HepG2 (cell line): ENCODE measurements around the gene NIPAL3. TPM values are rescaled to one million over a fixed set of nuclear protein-coding genes. Genes with fewer than 3 reads are reported as not detected.

Experiments used
- ATAC-seq: fragments of 200-7000 bp; cut with Tn5 transposase; 3 replicates; pipeline ENCODE4 v1.9.1; 2020; ENCODE audit warnings: mild to moderate bottlenecking, moderate library complexity
- BruUV-seq: library from RNA; stranded (reverse); fragments of 400-500 nt; replicated peaks from 2 replicates; lab custom pipeline; 2021; lab: Mats Ljungman, UMichigan
- CTCF ChIA-PET: fragments of 300-600 bp; formaldehyde crosslinking; extraction: SDS; loops from one replicate; lab custom pipeline; 2021; ENCODE audit warnings: low total read pairs, inconsistent platforms, low intra/inter-chr PET ratio; lab: Yijun Ruan, JAX
- POLR2A ChIA-PET: fragments of 350-600 bp; sonication (Branson Sonifier 250); formaldehyde crosslinking; loops from one replicate; lab custom pipeline; 2020; ENCODE audit warnings: antibody characterized with exemption, inconsistent platforms; lab: Yijun Ruan, JAX
- DNase-seq: peaks from one replicate; pipeline ENCODE4 v3.0.0-alpha.2; 2015; ENCODE audit warnings: low spot score
- FAIRE-seq: peaks from 3 replicates; lab custom pipeline; 2011; peaks lifted over from hg19 to GRCh38; lab: Jason Lieb, UNC
- H2AFZ ChIP-seq: one replicate; pipeline ENCODE4 v1.6.1; 2011; ENCODE audit warnings: low read length, inconsistent platforms
- H3K27ac ChIP-seq: fragments of 300-600 bp; 3 replicates; pipeline ENCODE4 v1.8.0; 2011; ENCODE audit warnings: mixed run types, mild to moderate bottlenecking, mixed read lengths, low read length, inconsistent platforms; ENCODE audit not compliant: insufficient read depth; ENCODE audit errors: extremely low read length
- H3K27me3 ChIP-seq, 2 experiments: fragments of 200-600 bp in 1 of 2; 2 replicates in 1 of 2; 3 replicates in 1 of 2; pipeline versions ENCODE4 v1.6.0 to v1.8.0; 2011; ENCODE audit warnings: low read length in 2 of 2, mild to moderate bottlenecking in 2 of 2, moderate library complexity in 2 of 2, inconsistent platforms in 1 of 2; ENCODE audit not compliant: insufficient read depth in 2 of 2, control insufficient read depth in 1 of 2
- H3K36me3 ChIP-seq, 2 experiments: fragments of 200-600 bp in 1 of 2; replicated peaks in 1 of 2; 2 replicates in 1 of 2; 3 replicates in 1 of 2; pipeline versions ENCODE4 v1.5.1 to v1.8.0; 2011; ENCODE audit warnings: low read length in 2 of 2, inconsistent platforms in 1 of 2; ENCODE audit not compliant: insufficient read depth in 2 of 2, control insufficient read depth in 1 of 2
- H3K4me1 ChIP-seq: 2 replicates; pipeline ENCODE4 v1.5.1; 2012; ENCODE audit warnings: low read length, inconsistent platforms; ENCODE audit not compliant: insufficient read depth
- H3K4me2 ChIP-seq: 2 replicates; pipeline ENCODE4 v1.6.0; 2011; ENCODE audit warnings: low read depth, low read length, inconsistent platforms
- H3K4me3 ChIP-seq, 3 experiments: fragments of 200-600 bp in 1 of 3; sonication (generic), shearing (Covaris generic) in 1 of 3; replicated peaks in 1 of 3; 2 replicates each; pipeline ENCODE4 v1.5.1; 2011 to 2016; ENCODE audit warnings: low read length in 3 of 3, inconsistent platforms in 2 of 3, low read depth in 2 of 3, mild to moderate bottlenecking in 2 of 3, control low read depth in 1 of 3, mixed read lengths in 1 of 3; ENCODE audit not compliant: insufficient read depth in 1 of 3
- H3K79me2 ChIP-seq: one replicate; pipeline ENCODE4 v1.6.1; 2011; ENCODE audit warnings: low read length, inconsistent platforms; ENCODE audit not compliant: insufficient read depth
- H3K9ac ChIP-seq: 2 replicates; pipeline ENCODE4 v1.6.0; 2011; ENCODE audit warnings: mild to moderate bottlenecking, low read depth, low read length, inconsistent platforms; ENCODE audit not compliant: insufficient read depth
- H3K9me3 ChIP-seq: 2 replicates; pipeline ENCODE4 v1.5.1; 2012; ENCODE audit warnings: mild to moderate bottlenecking, low read length
- H4K20me1 ChIP-seq: 2 replicates; pipeline ENCODE4 v1.6.0; 2011; ENCODE audit warnings: inconsistent platforms, mild to moderate bottlenecking, low read length, moderate library complexity; ENCODE audit not compliant: insufficient read depth
- AFF4 ChIP-seq: sonication (generic); formaldehyde crosslinking; IDR thresholded peaks from 2 replicates; pipeline ENCODE4 v1.4.0; 2020; ENCODE audit warnings: missing genetic modification reagents
- HMG20B ChIP-seq: conservative IDR thresholded peaks from 2 replicates; pipeline ENCODE4 v1.6.1; 2016; ENCODE audit warnings: missing genetic modification reagents, missing compliant biosample characterization
- PRDM15 ChIP-seq: sonication (generic); formaldehyde crosslinking; IDR thresholded peaks from 2 replicates; pipeline ENCODE4 v1.4.0; 2020; ENCODE audit warnings: missing genetic modification reagents
- RERE ChIP-seq: IDR thresholded peaks from 2 replicates; pipeline ENCODE4 v1.6.1; 2016; ENCODE audit warnings: low read depth, missing genetic modification reagents, missing compliant biosample characterization
- SRSF1 ChIP-seq: fragments of 200-400 bp; formaldehyde crosslinking; optimal IDR thresholded peaks from 2 replicates; pipeline ENCODE3; 2017; ENCODE audit warnings: mild to moderate bottlenecking, low read depth, low read length, moderate library complexity
- YY1 ChIP-seq: IDR thresholded peaks from 2 replicates; pipeline ENCODE4 v1.6.1; 2011; ENCODE audit warnings: low read length, low read depth, moderate library complexity, mild to moderate bottlenecking; ENCODE audit not compliant: insufficient read depth, insufficient replicate concordance
- ZFAT ChIP-seq: sonication (generic); formaldehyde crosslinking; conservative IDR thresholded peaks from 2 replicates; pipeline ENCODE4 v1.8.1; 2023; ENCODE audit warnings: missing genetic modification reagents, inconsistent platforms
- ZNF180 ChIP-seq: sonication (generic); formaldehyde crosslinking; IDR thresholded peaks from 2 replicates; pipeline ENCODE4 v1.4.0; 2020; ENCODE audit warnings: low read depth, missing genetic modification reagents, borderline replicate concordance
- ZNF3 ChIP-seq: IDR thresholded peaks from 2 replicates; pipeline ENCODE4 v1.7.0; 2017; ENCODE audit warnings: inconsistent platforms
- ZZZ3 ChIP-seq: sonication (generic); formaldehyde crosslinking; IDR thresholded peaks from 2 replicates; pipeline ENCODE4 v1.4.0; 2020; ENCODE audit warnings: missing genetic modification reagents, mild to moderate bottlenecking, borderline replicate concordance
- WGBS: methylation state at CpG from one replicate; pipeline ENCODE4 v1.1.6; 2017; ENCODE audit warnings: low lambda C conversion rate; 5-methylcytosine and 5-hydroxymethylcytosine counted together
- in situ Hi-C: cut with HindIII; loops from 2 replicates; pipeline ENCODE4 v1.10.0; 2017; ENCODE audit warnings: low pct_unique_long_range_greater_than_20kb; ENCODE audit not compliant: extremely low pct_ligation_motif_present
- intact Hi-C: fragments of 100-400 bp; cut with micrococcal nuclease; formaldehyde crosslinking; loops from one replicate; pipeline ENCODE4 v1.10.0; 2022; ENCODE audit not compliant: unreplicated experiment
- polyA plus RNA-seq, 8 experiments: library from polyadenylated mRNA; depleted of rRNA in 3 of 8; stranded (reverse) in 7 of 8; unstranded in 1 of 8; fragments of >200 nt; fragmentation: Illumina TruSeq in 4 of 8; extraction: Trizol in 4 of 8; gene quantifications; 2 replicates each; pipeline versions ENCODE4 v1.2.1 to v1.2.3, GENCODE V29; 2011 to 2016; ENCODE audit warnings: low read depth in 4 of 8, missing spikeins in 1 of 8, mixed read lengths in 1 of 8; ENCODE audit not compliant: insufficient read depth in 1 of 8
- total RNA-seq, 5 experiments: library from RNA; depleted of rRNA; stranded (reverse); fragments of >200 nt; fragmentation: Illumina TruSeq; extraction: Trizol; gene quantifications; 2 replicates each; pipeline ENCODE4 v1.2.3, GENCODE V29; 2016; ENCODE audit warnings: low read depth in 1 of 5

Gene NIPAL3
- total and polyA plus RNA-seq, 2 of the 13 experiments (the other 11 are each of a cell fraction or from before 2014, with no cell fraction given), result 5.6 to 8.6 TPM

- no peaks in the 10 kb centered on the region for H4K20me1 ChIP-seq
- BruUV-seq, result no TSS peak
- H3K27me3 ChIP-seq, result no peaks in the 10 kb centered on the region
- intact Hi-C loops (no loop called here), in situ Hi-C loops (no loop called here)
- ChIA-PET POLR2A (interaction anchor here (0.8 kb wide), 1 partner anchor 33 kb away, joined by 4 read pairs; no protein-coding TSS in a partner anchor), CTCF (no interaction called here)
- H3K27ac ChIP-seq, result no peak overlapping the region
- H3K9ac ChIP-seq, result no peak overlapping the region
- DNase-seq (no peak), ATAC-seq (no peak), FAIRE-seq (no peak)
- H3K4me3 ChIP-seq, result no peak overlapping the region
- no peak overlapping the region for H3K4me2 ChIP-seq
- H3K79me2 ChIP-seq, result no peaks in the 10 kb centered on the region
- WGBS, result 90% methylated on average over 8 of the region's 8 CpGs
- no peaks in the 10 kb centered on the region for H3K9me3 ChIP-seq
- no peak overlapping the region for H2AFZ ChIP-seq
- H3K36me3 ChIP-seq, result peaks cover 0 to 13% of the 10 kb centered on the region in 2 experiments; a peak in 3 of 5 replicates
- H3K4me1 ChIP-seq, result no peaks in the 10 kb centered on the region
- TF ChIP-seq ZNF180 (CRISPR knock-in tag) (no peak), PRDM15 (CRISPR knock-in tag) (no peak), SRSF1 (no peak), YY1 (no peak), HMG20B (CRISPR knock-in tag) (no peak), ZNF3 (no peak), AFF4 (CRISPR knock-in tag) (no peak), ZFAT (CRISPR knock-in tag) (no peak), RERE (CRISPR knock-in tag) (no peak), ZZZ3 (CRISPR knock-in tag) (no peak)
Measured at GRCh38 chr1:24452922-24453485, 37.4 kb downstream of the NIPAL3 start.
